ENCODE measurements around the gene FNDC10.
A peak's percentile ranks its signal among the peaks of the same experiment; 100 is the strongest.

Gene FNDC10

DNA sequence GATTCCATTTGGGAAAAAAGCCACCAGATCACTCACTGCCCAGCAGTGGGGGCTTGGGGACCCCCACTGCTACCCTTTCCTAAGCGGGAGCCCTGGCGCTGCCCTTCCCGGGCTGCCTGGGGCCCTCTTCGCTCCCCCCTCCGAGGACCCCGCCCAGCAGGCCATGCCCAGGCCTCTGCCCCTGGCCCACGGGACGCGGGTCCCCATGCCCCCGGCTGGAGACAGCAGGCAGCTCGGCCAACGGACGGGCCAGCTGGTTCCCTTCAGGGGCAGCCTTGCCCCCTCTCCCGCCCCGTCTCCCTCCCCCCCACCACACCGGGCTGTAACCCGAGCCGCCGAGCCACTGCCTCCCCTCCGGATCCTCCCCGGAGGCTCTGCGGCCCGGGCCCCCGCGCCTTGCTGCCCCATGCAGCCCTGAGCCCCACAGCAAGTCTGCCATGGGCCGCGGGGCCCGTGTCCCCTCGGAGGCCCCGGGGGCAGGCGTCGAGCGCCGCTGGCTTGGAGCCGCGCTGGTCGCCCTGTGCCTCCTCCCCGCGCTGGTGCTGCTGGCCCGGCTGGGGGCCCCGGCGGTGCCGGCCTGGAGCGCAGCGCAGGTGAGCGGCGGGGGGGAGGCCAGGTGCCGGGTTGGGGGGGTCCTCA is 32.0 kb upstream of the FNDC10 start, which contains the start of gene MMP23B:
Gene MMP23B (plus strand): TSS at position 392 of the 639 bp plus-strand sequence. CDS start 46 bp downstream, at position 438.
- TF ChIP-seq, protein P1, sequence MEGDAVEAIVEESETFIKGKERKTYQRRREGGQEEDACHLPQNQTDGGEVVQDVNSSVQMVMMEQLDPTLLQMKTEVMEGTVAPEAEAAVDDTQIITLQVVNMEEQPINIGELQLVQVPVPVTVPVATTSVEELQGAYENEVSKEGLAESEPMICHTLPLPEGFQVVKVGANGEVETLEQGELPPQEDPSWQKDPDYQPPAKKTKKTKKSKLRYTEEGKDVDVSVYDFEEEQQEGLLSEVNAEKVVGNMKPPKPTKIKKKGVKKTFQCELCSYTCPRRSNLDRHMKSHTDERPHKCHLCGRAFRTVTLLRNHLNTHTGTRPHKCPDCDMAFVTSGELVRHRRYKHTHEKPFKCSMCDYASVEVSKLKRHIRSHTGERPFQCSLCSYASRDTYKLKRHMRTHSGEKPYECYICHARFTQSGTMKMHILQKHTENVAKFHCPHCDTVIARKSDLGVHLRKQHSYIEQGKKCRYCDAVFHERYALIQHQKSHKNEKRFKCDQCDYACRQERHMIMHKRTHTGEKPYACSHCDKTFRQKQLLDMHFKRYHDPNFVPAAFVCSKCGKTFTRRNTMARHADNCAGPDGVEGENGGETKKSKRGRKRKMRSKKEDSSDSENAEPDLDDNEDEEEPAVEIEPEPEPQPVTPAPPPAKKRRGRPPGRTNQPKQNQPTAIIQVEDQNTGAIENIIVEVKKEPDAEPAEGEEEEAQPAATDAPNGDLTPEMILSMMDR (IDR thresholded peaks at IDR 0.05; ENCODE audit: low read depth, low read length), result no peak
- no peak within 1 kb of the TSS for H3K4me3 ChIP-seq (ENCODE audit: low read depth, low read length)
- no peak for DNase-seq
- no peaks in the 10 kb centered on the region for H3K27me3 ChIP-seq (ENCODE audit: insufficient read depth, low read depth, severe bottlenecking)
- peaks cover 3% of the 10 kb centered on the region; the same call in 1 of the 2 replicates for H3K36me3 ChIP-seq
- no peaks in the 10 kb centered on the region for H3K9me3 ChIP-seq (ENCODE audit: severe bottlenecking)
- H3K27ac ChIP-seq, result no peak within 1 kb of the TSS

GRCh38 chr1:1630965-1631781 is 31.2 kb upstream of the FNDC10 start:
- TF ChIP-seq, protein P1 (IDR thresholded peaks at IDR 0.05; ENCODE audit: low read depth, low read length), result no peak
- no peak overlapping the region for H3K4me3 ChIP-seq (ENCODE audit: low read depth, low read length)
- DNase-seq, result no peak

DNA sequence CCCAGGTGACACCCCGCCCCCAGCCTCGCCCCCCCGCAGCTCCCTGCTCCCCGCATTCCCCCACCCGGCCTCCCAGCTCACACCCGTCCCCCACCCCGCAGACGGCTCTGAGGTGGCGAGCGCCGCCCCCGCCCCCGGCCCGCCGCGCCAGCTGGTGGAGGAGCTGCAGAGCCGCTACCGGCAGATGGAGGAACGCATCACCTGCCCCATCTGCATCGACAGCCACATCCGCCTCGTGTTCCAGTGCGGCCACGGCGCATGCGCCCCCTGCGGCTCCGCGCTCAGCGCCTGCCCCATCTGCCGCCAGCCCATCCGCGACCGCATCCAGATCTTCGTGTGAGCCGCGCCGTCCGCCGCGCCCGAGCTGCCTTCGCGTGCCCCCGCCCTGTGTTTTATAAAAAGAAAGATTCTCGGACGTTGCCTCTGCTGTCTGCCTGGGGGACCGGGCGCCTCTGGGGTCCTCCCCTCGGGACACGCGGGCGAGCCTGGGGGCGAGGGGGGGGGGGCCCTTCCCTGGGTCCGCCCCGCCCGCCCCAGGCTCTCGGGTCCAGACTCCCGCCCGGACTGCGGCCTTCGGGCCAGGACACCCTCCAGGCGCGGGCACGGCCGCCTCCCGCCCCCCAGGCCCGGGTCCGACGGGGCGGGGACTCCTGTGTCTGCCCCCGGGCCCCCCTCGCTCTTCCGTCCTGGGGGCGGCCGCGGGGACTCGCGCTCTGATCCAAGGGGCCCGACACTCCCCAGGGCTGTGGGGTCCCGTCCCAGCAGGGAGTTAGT is 30.4 kb upstream of the FNDC10 start:
- TF ChIP-seq, protein P1 (IDR thresholded peaks at IDR 0.05; ENCODE audit: low read depth, low read length), result no peak
- Histone ChIP-seq H3K4me3 (ENCODE audit: low read depth, low read length) (no peak overlapping the region), H3K9me3 (ENCODE audit: severe bottlenecking) (no peaks in the 10 kb centered on the region), H3K36me3 (no peaks in the 10 kb centered on the region), H3K27me3 (ENCODE audit: insufficient read depth, low read depth, severe bottlenecking) (no peaks in the 10 kb centered on the region), H3K27ac (no peak overlapping the region)
- DNase-seq, result no peak

More at GRCh38 chr1:1630965-1631781, 31.2 kb upstream of the FNDC10 start:
- no peaks in the 10 kb centered on the region for H3K36me3 ChIP-seq
- no peaks in the 10 kb centered on the region for H3K9me3 ChIP-seq (ENCODE audit: severe bottlenecking)
- no peaks in the 10 kb centered on the region for H3K27me3 ChIP-seq (ENCODE audit: insufficient read depth, low read depth, severe bottlenecking)
- no peak overlapping the region for H3K27ac ChIP-seq

GRCh38 chr1:1629430-1630190 is 29.7 kb upstream of the FNDC10 start:
- Histone ChIP-seq H3K27me3 (ENCODE audit: insufficient read depth, low read depth, severe bottlenecking) (no peaks in the 10 kb centered on the region), H3K4me3 (ENCODE audit: low read depth, low read length) (no peak overlapping the region), H3K36me3 (no peaks in the 10 kb centered on the region), H3K9me3 (ENCODE audit: severe bottlenecking) (no peaks in the 10 kb centered on the region), H3K27ac (no peak overlapping the region)
- no peak for DNase-seq
- TF ChIP-seq, protein P1 (IDR thresholded peaks at IDR 0.05; ENCODE audit: low read depth, low read length), result no peak

DNA sequence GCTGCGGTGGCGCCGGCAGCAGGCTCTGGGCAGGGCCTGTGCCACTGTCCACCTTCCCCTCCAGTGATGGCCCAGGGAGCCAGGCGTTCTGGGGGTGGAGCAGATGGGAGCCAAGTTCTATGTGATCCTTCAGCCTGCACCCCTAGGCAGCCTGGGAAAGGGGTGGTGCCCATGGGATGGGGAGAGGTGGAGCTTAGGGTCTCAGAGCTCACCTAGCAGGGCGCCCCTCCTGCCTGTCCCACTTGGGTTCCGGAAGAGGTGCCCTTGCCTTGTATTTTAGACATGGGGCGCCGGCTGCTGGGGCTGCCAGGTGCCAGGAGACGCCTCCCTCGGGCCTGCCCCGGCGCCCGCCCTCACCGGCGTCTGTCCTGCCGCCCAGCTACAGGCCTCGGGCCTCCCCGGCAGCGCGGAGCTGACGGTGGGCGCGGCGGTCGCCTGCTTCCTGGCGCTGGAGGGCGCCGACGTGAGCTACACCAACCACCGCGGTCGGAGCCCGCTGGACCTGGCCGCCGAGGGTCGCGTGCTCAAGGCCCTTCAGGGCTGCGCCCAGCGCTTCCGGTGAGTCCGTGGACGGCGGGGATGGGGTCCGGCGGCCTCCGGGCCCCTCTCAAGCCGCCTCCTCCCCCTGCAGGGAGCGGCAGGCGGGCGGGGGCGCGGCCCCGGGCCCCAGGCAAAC is 29.0 kb upstream of the FNDC10 start:
- H3K27me3 ChIP-seq (ENCODE audit: insufficient read depth, low read depth, severe bottlenecking), result no peaks in the 10 kb centered on the region
- H3K9me3 ChIP-seq (ENCODE audit: severe bottlenecking), result no peaks in the 10 kb centered on the region
- TF ChIP-seq, protein P1 (IDR thresholded peaks at IDR 0.05; ENCODE audit: low read depth, low read length), result no peak
- no peak overlapping the region for H3K27ac ChIP-seq
- peak; percentile 10 for DNase-seq
- no peaks in the 10 kb centered on the region for H3K36me3 ChIP-seq
- no peak overlapping the region for H3K4me3 ChIP-seq (ENCODE audit: low read depth, low read length)
